Measurements from ENCODE around the gene PDXP.
A peak's percentile ranks its signal among the peaks of the same experiment; 100 is the strongest.

PDXP gene

DNA sequence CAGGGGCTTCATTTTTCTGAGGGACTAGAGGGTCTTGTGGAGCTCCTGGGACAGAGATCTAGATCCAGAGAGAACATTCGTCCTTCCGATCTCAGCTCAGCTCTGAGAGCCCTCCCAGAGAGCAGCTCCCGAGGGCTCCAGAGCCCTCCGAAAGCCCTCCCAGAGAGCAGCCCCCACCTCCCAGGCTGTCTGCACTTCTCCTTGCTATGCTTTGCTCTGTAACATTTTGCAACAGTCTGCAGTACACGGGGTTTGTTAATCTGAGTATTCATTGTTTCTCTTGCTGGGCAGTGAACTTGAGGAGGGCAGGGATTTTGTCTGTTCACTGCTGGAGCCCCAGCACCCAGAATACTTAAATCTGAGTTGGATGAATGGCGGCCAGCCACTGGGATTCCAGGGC is 47.3 kb upstream of the PDXP start:
- peak overlapping the region; percentile 28 for H3K4me2 ChIP-seq (ENCODE audit: low read length)
- no peaks in the 10 kb centered on the region for H3K27me3 ChIP-seq (ENCODE audit: control insufficient read depth, insufficient read depth, low read length)
- H3K4me1 ChIP-seq = peaks cover 3% of the 10 kb centered on the region
- H3K4me3 ChIP-seq (ENCODE audit: low read depth, low read length) = no peak overlapping the region
- TF ChIP-seq, protein P1, sequence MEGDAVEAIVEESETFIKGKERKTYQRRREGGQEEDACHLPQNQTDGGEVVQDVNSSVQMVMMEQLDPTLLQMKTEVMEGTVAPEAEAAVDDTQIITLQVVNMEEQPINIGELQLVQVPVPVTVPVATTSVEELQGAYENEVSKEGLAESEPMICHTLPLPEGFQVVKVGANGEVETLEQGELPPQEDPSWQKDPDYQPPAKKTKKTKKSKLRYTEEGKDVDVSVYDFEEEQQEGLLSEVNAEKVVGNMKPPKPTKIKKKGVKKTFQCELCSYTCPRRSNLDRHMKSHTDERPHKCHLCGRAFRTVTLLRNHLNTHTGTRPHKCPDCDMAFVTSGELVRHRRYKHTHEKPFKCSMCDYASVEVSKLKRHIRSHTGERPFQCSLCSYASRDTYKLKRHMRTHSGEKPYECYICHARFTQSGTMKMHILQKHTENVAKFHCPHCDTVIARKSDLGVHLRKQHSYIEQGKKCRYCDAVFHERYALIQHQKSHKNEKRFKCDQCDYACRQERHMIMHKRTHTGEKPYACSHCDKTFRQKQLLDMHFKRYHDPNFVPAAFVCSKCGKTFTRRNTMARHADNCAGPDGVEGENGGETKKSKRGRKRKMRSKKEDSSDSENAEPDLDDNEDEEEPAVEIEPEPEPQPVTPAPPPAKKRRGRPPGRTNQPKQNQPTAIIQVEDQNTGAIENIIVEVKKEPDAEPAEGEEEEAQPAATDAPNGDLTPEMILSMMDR (IDR thresholded peaks at IDR 0.05) = no peak
- H3K36me3 ChIP-seq (ENCODE audit: control insufficient read depth, insufficient read depth, low read length) = no peaks in the 10 kb centered on the region
- no peak overlapping the region for H2AFZ ChIP-seq
- H3K27ac ChIP-seq = peak overlapping the region; percentile 15
- H3K9ac ChIP-seq = no peak overlapping the region
- H3K79me2 ChIP-seq = no peaks in the 10 kb centered on the region
- H3K9me3 ChIP-seq (ENCODE audit: control insufficient read depth, low read length) = no peaks in the 10 kb centered on the region

DNA sequence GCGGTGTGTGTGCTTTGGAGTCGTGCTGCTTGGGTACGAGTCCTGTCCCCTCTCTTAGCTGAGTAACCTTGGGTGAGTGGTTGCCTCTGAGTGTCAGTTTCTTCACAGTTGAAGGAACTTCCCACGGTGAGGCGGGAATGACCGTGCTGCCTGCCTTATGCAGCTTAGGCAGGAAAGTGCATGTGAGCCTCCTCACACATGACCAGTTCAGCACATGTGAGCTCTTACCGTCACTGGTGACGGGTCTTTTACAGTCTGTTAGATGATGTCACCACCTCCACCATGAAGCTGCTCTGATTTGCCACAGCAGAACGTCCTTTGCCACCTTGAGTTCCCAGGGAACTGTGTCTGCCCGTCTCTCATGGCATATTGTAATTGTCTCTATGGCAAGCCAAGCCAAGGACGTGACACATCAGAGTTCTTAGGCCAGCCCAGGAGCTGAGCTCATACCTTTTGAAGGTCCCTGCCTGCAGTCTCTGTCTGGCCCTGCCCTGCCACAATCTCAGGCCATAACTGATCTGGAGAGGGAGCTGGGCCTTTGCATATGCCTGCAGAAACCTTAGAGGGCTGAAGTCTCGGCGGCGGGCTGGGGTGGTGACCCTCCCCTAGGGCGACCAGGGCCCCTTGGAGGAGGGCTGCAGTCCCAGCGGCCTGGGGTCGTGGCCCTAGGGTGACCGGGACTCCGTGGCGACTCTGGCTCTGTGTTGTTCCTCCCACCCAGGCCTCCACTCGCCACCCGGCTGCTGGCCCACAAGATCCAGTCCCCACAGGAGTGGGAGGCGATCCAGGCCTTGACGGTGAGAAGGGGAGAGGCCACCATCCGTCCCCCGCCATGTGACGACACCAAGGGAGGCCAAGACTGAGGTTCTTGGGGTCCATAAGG is 42.1 kb upstream of the PDXP start:
- Histone ChIP-seq H3K36me3 (ENCODE audit: control insufficient read depth, insufficient read depth, low read length) (no peaks in the 10 kb centered on the region), H3K9me3 (ENCODE audit: control insufficient read depth, low read length) (no peaks in the 10 kb centered on the region), H3K9ac (no peak overlapping the region), H3K79me2 (no peaks in the 10 kb centered on the region), H3K27me3 (ENCODE audit: control insufficient read depth, insufficient read depth, low read length) (no peaks in the 10 kb centered on the region), H2AFZ (no peak overlapping the region), H3K4me3 (ENCODE audit: low read depth, low read length) (no peak overlapping the region), H3K4me2 (ENCODE audit: low read length) (no peak overlapping the region), H3K27ac (no peak overlapping the region), H3K4me1 (no peaks in the 10 kb centered on the region)
- TF ChIP-seq, protein P1 (IDR thresholded peaks at IDR 0.05) = no peak

DNA sequence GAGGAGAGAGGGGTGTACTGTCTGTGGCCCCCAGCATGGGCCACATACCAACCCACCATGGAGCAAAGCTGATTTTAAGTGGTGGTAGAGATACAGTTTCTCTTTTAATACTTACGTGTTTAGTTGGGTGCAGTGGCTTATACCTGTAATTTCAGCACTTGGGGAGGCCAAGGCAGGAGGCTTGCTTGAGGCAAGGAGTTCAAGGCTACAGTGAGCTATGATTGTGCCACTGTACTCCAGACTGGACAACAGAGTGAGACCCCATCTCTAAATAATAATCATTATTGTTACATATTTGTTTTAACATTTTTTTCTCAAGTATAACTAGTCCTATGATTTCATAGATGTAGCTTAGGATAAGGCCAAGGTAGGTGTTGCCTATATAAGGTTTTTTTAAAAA is 41.1 kb upstream of the PDXP start:
- TF ChIP-seq, protein P1 (IDR thresholded peaks at IDR 0.05) = no peak
- H2AFZ ChIP-seq = no peak overlapping the region
- H3K27ac ChIP-seq = no peak overlapping the region
- no peaks in the 10 kb centered on the region for H3K4me1 ChIP-seq
- no peak overlapping the region for H3K4me2 ChIP-seq (ENCODE audit: low read length)
- H3K4me3 ChIP-seq (ENCODE audit: low read depth, low read length) = no peak overlapping the region
- no peaks in the 10 kb centered on the region for H3K27me3 ChIP-seq (ENCODE audit: control insufficient read depth, insufficient read depth, low read length)
- H3K9ac ChIP-seq = no peak overlapping the region
- no peaks in the 10 kb centered on the region for H3K36me3 ChIP-seq (ENCODE audit: control insufficient read depth, insufficient read depth, low read length)
- no peaks in the 10 kb centered on the region for H3K79me2 ChIP-seq
- no peaks in the 10 kb centered on the region for H3K9me3 ChIP-seq (ENCODE audit: control insufficient read depth, low read length)

DNA sequence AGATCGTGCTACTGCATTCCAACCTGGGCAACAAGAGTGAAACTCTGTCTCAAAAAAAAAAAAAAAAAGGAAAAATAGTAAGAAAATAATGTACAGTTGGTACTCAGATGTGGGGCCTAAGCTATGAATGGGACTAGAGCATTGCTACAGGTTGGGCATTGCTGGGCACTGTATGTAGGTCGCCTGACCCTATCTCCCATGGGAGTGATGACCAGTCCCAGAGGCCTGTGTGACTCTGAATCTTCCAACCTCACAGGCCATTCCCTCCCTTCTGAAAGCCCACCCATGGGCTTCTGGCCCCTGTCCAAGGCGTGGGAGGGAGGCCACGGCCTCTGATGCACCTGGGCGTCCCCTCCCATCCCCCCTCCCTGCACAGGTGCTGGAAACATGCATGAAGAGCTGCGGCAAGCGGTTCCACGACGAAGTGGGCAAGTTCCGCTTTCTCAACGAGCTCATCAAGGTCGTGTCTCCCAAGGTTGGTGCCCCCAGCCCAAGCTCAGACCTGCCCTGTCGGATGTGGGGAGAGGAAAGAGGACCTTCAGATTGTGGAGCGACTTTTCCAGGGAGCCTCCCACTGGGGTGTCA is 40.4 kb upstream of the PDXP start:
- H3K4me2 ChIP-seq (ENCODE audit: low read length) = no peak overlapping the region
- no peaks in the 10 kb centered on the region for H3K4me1 ChIP-seq
- H3K27ac ChIP-seq = no peak overlapping the region
- H3K4me3 ChIP-seq (ENCODE audit: low read depth, low read length) = no peak overlapping the region
- no peaks in the 10 kb centered on the region for H3K36me3 ChIP-seq (ENCODE audit: control insufficient read depth, insufficient read depth, low read length)
- H3K9ac ChIP-seq = no peak overlapping the region
- no peak overlapping the region for H2AFZ ChIP-seq
- TF ChIP-seq, protein P1 (IDR thresholded peaks at IDR 0.05) = no peak
- no peaks in the 10 kb centered on the region for H3K27me3 ChIP-seq (ENCODE audit: control insufficient read depth, insufficient read depth, low read length)
- no peaks in the 10 kb centered on the region for H3K79me2 ChIP-seq
- H3K9me3 ChIP-seq (ENCODE audit: control insufficient read depth, low read length) = no peaks in the 10 kb centered on the region
